Measurements from ENCODE around the gene ACSF2. TPM values are rescaled to one million over a fixed set of nuclear protein-coding genes. Genes with fewer than 3 reads are reported as not detected.
A peak's percentile ranks its signal among the peaks of the same experiment; 100 is the strongest.

Gene ACSF2
- total and polyA plus RNA-seq, 2 of the 13 experiments (the other 11 are each of a cell fraction or from before 2014, with no cell fraction given): 87.3 to 109 TPM

GRCh38 chr17:50382931-50383330, 43.1 kb upstream of the ACSF2 start (continued):
- no peak for TF ChIP-seq PITX1 (CRISPR knock-in tag; IDR thresholded peaks at IDR 0.05)

GRCh38 chr17:50386510-50386909, 39.5 kb upstream of the ACSF2 start:
- H3K36me3 ChIP-seq (replicated peaks in 1 of 2; ENCODE audit: control insufficient read depth in 1 of 2, insufficient read depth in 2 of 2, low read length in 2 of 2): peaks cover 60 to 92% of the 10 kb centered on the region in 2 experiments
- H3K79me2 ChIP-seq (ENCODE audit: insufficient read depth, low read length): peaks cover 7% of the 10 kb centered on the region
- no peak for DNase-seq (ENCODE audit: low spot score)
- no peak overlapping the region for H3K9ac ChIP-seq (ENCODE audit: insufficient read depth, low read depth, low read length)
- intact Hi-C loops (cut with micrococcal nuclease; ENCODE audit: unreplicated experiment) (no loop called here), in situ Hi-C loops (cut with HindIII; ENCODE audit: extremely low pct_ligation_motif_present, low pct_unique_long_range_greater_than_20kb) (no loop called here)
- H3K27ac ChIP-seq (ENCODE audit: extremely low read length, insufficient read depth, low read length): no peak overlapping the region
- ChIA-PET POLR2A (interaction anchor here (4.7 kb wide), 1 partner anchor 11 kb away, joined by 19 read pairs; the partner anchor contains the start of gene LRRC59), CTCF (ENCODE audit: low intra/inter-chr PET ratio, low total read pairs) (no interaction called here)
- ATAC-seq: peak; percentile 9; the same call in 2 of the 3 replicates
- H3K4me2 ChIP-seq (ENCODE audit: low read depth, low read length): no peak overlapping the region
- BruUV-seq (replicated peaks): no TSS peak
- H3K27me3 ChIP-seq (ENCODE audit: control insufficient read depth in 1 of 2, insufficient read depth in 2 of 2, low read length in 2 of 2): no peaks in the 10 kb centered on the region
- H4K20me1 ChIP-seq (ENCODE audit: insufficient read depth, low read length): 0 out of 2 replicates have a peak, but pooled peaks cover 3% of the 10 kb centered on the region
- no peak overlapping the region for H2AFZ ChIP-seq (ENCODE audit: low read length)
- 93% methylated on average over 3 of the region's 3 CpGs for WGBS (ENCODE audit: low lambda C conversion rate)
- TF ChIP-seq ZNF552 (CRISPR knock-in tag; IDR thresholded peaks at IDR 0.05; ENCODE audit: borderline replicate concordance): no peak
- TF ChIP-seq ZKSCAN1 (IDR thresholded peaks at IDR 0.05; ENCODE audit: low read length): peak; percentile 83
- no peaks in the 10 kb centered on the region for H3K4me1 ChIP-seq (ENCODE audit: insufficient read depth, low read length)
- H3K4me3 ChIP-seq (replicated peaks in 1 of 3; ENCODE audit: insufficient read depth in 1 of 3, low read depth in 2 of 3, low read length in 3 of 3): no peak overlapping the region
- no peaks in the 10 kb centered on the region for H3K9me3 ChIP-seq (ENCODE audit: low read length)
- no peak for FAIRE-seq

DNA sequence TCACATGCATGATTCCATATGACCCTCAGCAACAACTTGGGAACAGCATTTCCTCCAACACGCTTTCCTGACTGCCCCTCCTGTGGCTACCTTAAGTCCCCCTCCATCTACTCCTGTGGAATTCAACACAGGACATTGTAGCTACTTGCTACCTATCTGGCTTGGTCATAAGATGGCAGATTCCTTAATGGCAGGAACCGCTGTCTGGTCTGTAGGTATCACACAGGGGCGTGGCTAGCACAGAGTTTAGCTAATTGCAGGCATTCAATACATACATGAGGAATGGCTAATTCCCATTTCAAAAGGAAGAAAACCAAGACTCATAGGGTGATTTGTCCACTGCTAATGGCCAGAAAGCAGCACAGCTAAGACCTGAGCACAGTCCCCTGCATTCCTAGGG, 37.3 kb upstream of the ACSF2 start:
- Histone ChIP-seq H3K4me3 (replicated peaks in 1 of 3; ENCODE audit: insufficient read depth in 1 of 3, low read depth in 2 of 3, low read length in 3 of 3) (no peak overlapping the region), H3K27ac (ENCODE audit: extremely low read length, insufficient read depth, low read length) (no peak overlapping the region), H3K27me3 (ENCODE audit: control insufficient read depth in 1 of 2, insufficient read depth in 2 of 2, low read length in 2 of 2) (no peaks in the 10 kb centered on the region), H4K20me1 (ENCODE audit: insufficient read depth, low read length) (no peaks in the 10 kb centered on the region), H3K4me2 (ENCODE audit: low read depth, low read length) (no peak overlapping the region), H3K36me3 (replicated peaks in 1 of 2; ENCODE audit: control insufficient read depth in 1 of 2, insufficient read depth in 2 of 2, low read length in 2 of 2) (peaks cover 63 to 93% of the 10 kb centered on the region in 2 experiments), H3K79me2 (ENCODE audit: insufficient read depth, low read length) (peaks cover 14% of the 10 kb centered on the region), H3K4me1 (ENCODE audit: insufficient read depth, low read length) (no peaks in the 10 kb centered on the region), H2AFZ (ENCODE audit: low read length) (no peak overlapping the region), H3K9me3 (ENCODE audit: low read length) (no peaks in the 10 kb centered on the region), H3K9ac (ENCODE audit: insufficient read depth, low read depth, low read length) (no peak overlapping the region)
- no peak for DNase-seq (ENCODE audit: low spot score)
- ChIA-PET POLR2A (interaction anchor here (1.2 to 4.7 kb wide), 2 partner anchors 9 kb away, joined by 4 to 19 read pairs; partner anchors contain the start of gene LRRC59), CTCF (ENCODE audit: low intra/inter-chr PET ratio, low total read pairs) (no interaction called here)
- intact Hi-C loops (cut with micrococcal nuclease; ENCODE audit: unreplicated experiment) (no loop called here), in situ Hi-C loops (cut with HindIII; ENCODE audit: extremely low pct_ligation_motif_present, low pct_unique_long_range_greater_than_20kb) (no loop called here)
- WGBS (ENCODE audit: low lambda C conversion rate): 97% methylated on average over 3 of the region's 3 CpGs
- no TSS peak for BruUV-seq (replicated peaks)
- no peak; the same call in 2 of the 3 replicates for ATAC-seq
- no peak for FAIRE-seq
- TF ChIP-seq ZBTB38 (CRISPR knock-in tag; IDR thresholded peaks at IDR 0.05) (no peak), ZNF317 (CRISPR knock-in tag; IDR thresholded peaks at IDR 0.05) (no peak), ZNF136 (CRISPR knock-in tag; IDR thresholded peaks at IDR 0.05; ENCODE audit: low read depth) (no peak), SRF (IDR thresholded peaks at IDR 0.05; ENCODE audit: low read depth, low read length) (no peak), SUZ12 (IDR thresholded peaks at IDR 0.05; ENCODE audit: low read depth, low read length) (no peak), RBM22 (optimal IDR thresholded peaks at IDR 0.05; ENCODE audit: low read length) (peak; percentile 32), SNRNP70 (IDR thresholded peaks at IDR 0.05; ENCODE audit: low read depth, low read length) (no peak), ZNF629 (CRISPR knock-in tag; conservative IDR thresholded peaks at IDR 0.05) (no peak), ZNF160 (CRISPR knock-in tag; IDR thresholded peaks at IDR 0.05) (no peak)
- TF ChIP-seq, protein P1, sequence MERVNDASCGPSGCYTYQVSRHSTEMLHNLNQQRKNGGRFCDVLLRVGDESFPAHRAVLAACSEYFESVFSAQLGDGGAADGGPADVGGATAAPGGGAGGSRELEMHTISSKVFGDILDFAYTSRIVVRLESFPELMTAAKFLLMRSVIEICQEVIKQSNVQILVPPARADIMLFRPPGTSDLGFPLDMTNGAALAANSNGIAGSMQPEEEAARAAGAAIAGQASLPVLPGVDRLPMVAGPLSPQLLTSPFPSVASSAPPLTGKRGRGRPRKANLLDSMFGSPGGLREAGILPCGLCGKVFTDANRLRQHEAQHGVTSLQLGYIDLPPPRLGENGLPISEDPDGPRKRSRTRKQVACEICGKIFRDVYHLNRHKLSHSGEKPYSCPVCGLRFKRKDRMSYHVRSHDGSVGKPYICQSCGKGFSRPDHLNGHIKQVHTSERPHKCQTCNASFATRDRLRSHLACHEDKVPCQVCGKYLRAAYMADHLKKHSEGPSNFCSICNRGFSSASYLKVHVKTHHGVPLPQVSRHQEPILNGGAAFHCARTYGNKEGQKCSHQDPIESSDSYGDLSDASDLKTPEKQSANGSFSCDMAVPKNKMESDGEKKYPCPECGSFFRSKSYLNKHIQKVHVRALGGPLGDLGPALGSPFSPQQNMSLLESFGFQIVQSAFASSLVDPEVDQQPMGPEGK (CRISPR knock-in tag; IDR thresholded peaks at IDR 0.05): no peak
- TF ChIP-seq, protein P2, sequence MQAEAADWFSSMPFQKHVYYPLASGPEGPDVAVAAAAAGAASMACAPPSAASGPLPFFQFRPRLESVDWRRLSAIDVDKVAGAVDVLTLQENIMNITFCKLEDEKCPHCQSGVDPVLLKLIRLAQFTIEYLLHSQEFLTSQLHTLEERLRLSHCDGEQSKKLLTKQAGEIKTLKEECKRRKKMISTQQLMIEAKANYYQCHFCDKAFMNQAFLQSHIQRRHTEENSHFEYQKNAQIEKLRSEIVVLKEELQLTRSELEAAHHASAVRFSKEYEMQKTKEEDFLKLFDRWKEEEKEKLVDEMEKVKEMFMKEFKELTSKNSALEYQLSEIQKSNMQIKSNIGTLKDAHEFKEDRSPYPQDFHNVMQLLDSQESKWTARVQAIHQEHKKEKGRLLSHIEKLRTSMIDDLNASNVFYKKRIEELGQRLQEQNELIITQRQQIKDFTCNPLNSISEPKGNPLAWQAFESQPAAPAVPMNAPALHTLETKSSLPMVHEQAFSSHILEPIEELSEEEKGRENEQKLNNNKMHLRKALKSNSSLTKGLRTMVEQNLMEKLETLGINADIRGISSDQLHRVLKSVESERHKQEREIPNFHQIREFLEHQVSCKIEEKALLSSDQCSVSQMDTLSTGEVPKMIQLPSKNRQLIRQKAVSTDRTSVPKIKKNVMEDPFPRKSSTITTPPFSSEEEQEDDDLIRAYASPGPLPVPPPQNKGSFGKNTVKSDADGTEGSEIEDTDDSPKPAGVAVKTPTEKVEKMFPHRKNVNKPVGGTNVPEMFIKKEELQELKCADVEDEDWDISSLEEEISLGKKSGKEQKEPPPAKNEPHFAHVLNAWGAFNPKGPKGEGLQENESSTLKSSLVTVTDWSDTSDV (CRISPR knock-in tag; IDR thresholded peaks at IDR 0.05): no peak

Measured in HepG2 (cell line).